Subcutaneous adipose tissue (tissue), 4 donors: Measurements from ENCODE around the gene HRH2. TPM values are rescaled to one million over a fixed set of nuclear protein-coding genes. Genes with fewer than 3 reads are reported as not detected.

Experiments
- CTCF ChIP-seq: fragments of 450-650 bp; IDR thresholded peaks from one replicate; pipeline ENCODE4 v1.5.1; 2016; ENCODE audit warnings: low read depth, mild to moderate bottlenecking, control low read depth, antibody characterized with exemption, moderate library complexity
- total RNA-seq, 4 donors: library from RNA; depleted of rRNA; stranded (reverse); fragments of >200 nt; gene quantifications; one replicate each; pipeline ENCODE4 v1.1.0, GENCODE V29; 2016

The HRH2 gene
- total RNA-seq, 4 donors from 2014 or later: 2.4 to 6.5 (median 5.5) TPM

GRCh38 chr5:175738126-175738525 lies 80.3 kb downstream of the HRH2 start:
- TF ChIP-seq CTCF: no peak

- no peak for TF ChIP-seq CTCF
Observed at GRCh38 chr5:175738602-175739133, 80.8 kb downstream of the HRH2 start.

- TF ChIP-seq CTCF: no peak
Observed at GRCh38 chr5:175740014-175740413, 82.1 kb downstream of the HRH2 start.

GRCh38 chr5:175741556-175741955 lies 83.7 kb downstream of the HRH2 start:
- no peak for TF ChIP-seq CTCF

- TF ChIP-seq CTCF: no peak
Observed at GRCh38 chr5:175742290-175742994, 84.6 kb downstream of the HRH2 start.

- no peak for TF ChIP-seq CTCF
Observed at GRCh38 chr5:175743676-175744210, 85.9 kb downstream of the HRH2 start.

GRCh38 chr5:175745210-175745609 lies 87.3 kb downstream of the HRH2 start:
- no peak for TF ChIP-seq CTCF
